HepG2 (cell line): ENCODE results near the gene SAMD4B. TPM values are rescaled to one million over a fixed set of nuclear protein-coding genes. Genes with fewer than 3 reads are reported as not detected.

ENCODE experiments used
- ATAC-seq: fragments of 200-7000 bp; cut with Tn5 transposase; 3 replicates; pipeline ENCODE4 v1.9.1; 2020; ENCODE audit warnings: mild to moderate bottlenecking, moderate library complexity
- BruUV-seq: library from RNA; stranded (reverse); fragments of 400-500 nt; replicated peaks from 2 replicates; lab custom pipeline; 2021; lab: Mats Ljungman, UMichigan
- CTCF ChIA-PET: fragments of 300-600 bp; formaldehyde crosslinking; extraction: SDS; loops from one replicate; lab custom pipeline; 2021; ENCODE audit warnings: low total read pairs, inconsistent platforms, low intra/inter-chr PET ratio; lab: Yijun Ruan, JAX
- POLR2A ChIA-PET: fragments of 350-600 bp; sonication (Branson Sonifier 250); formaldehyde crosslinking; loops from one replicate; lab custom pipeline; 2020; ENCODE audit warnings: antibody characterized with exemption, inconsistent platforms; lab: Yijun Ruan, JAX
- DNase-seq: peaks from one replicate; pipeline ENCODE4 v3.0.0-alpha.2; 2015; ENCODE audit warnings: low spot score
- FAIRE-seq: peaks from 3 replicates; lab custom pipeline; 2011; peaks lifted over from hg19 to GRCh38; lab: Jason Lieb, UNC
- H2AFZ ChIP-seq: one replicate; pipeline ENCODE4 v1.6.1; 2011; ENCODE audit warnings: low read length, inconsistent platforms
- H3K27ac ChIP-seq: fragments of 300-600 bp; 3 replicates; pipeline ENCODE4 v1.8.0; 2011; ENCODE audit warnings: mixed run types, mild to moderate bottlenecking, mixed read lengths, low read length, inconsistent platforms; ENCODE audit not compliant: insufficient read depth; ENCODE audit errors: extremely low read length
- H3K27me3 ChIP-seq, 2 experiments: fragments of 200-600 bp in 1 of 2; 2 replicates in 1 of 2; 3 replicates in 1 of 2; pipeline versions ENCODE4 v1.6.0 to v1.8.0; 2011; ENCODE audit warnings: low read length in 2 of 2, mild to moderate bottlenecking in 2 of 2, moderate library complexity in 2 of 2, inconsistent platforms in 1 of 2; ENCODE audit not compliant: insufficient read depth in 2 of 2, control insufficient read depth in 1 of 2
- H3K36me3 ChIP-seq, 2 experiments: fragments of 200-600 bp in 1 of 2; replicated peaks in 1 of 2; 2 replicates in 1 of 2; 3 replicates in 1 of 2; pipeline versions ENCODE4 v1.5.1 to v1.8.0; 2011; ENCODE audit warnings: low read length in 2 of 2, inconsistent platforms in 1 of 2; ENCODE audit not compliant: insufficient read depth in 2 of 2, control insufficient read depth in 1 of 2
- H3K4me1 ChIP-seq: 2 replicates; pipeline ENCODE4 v1.5.1; 2012; ENCODE audit warnings: low read length, inconsistent platforms; ENCODE audit not compliant: insufficient read depth
- H3K4me2 ChIP-seq: 2 replicates; pipeline ENCODE4 v1.6.0; 2011; ENCODE audit warnings: low read depth, low read length, inconsistent platforms
- H3K4me3 ChIP-seq, 3 experiments: fragments of 200-600 bp in 1 of 3; sonication (generic), shearing (Covaris generic) in 1 of 3; replicated peaks in 1 of 3; 2 replicates each; pipeline ENCODE4 v1.5.1; 2011 to 2016; ENCODE audit warnings: low read length in 3 of 3, inconsistent platforms in 2 of 3, low read depth in 2 of 3, mild to moderate bottlenecking in 2 of 3, control low read depth in 1 of 3, mixed read lengths in 1 of 3; ENCODE audit not compliant: insufficient read depth in 1 of 3
- H3K79me2 ChIP-seq: one replicate; pipeline ENCODE4 v1.6.1; 2011; ENCODE audit warnings: low read length, inconsistent platforms; ENCODE audit not compliant: insufficient read depth
- H3K9ac ChIP-seq: 2 replicates; pipeline ENCODE4 v1.6.0; 2011; ENCODE audit warnings: mild to moderate bottlenecking, low read depth, low read length, inconsistent platforms; ENCODE audit not compliant: insufficient read depth
- H3K9me3 ChIP-seq: 2 replicates; pipeline ENCODE4 v1.5.1; 2012; ENCODE audit warnings: mild to moderate bottlenecking, low read length
- H4K20me1 ChIP-seq: 2 replicates; pipeline ENCODE4 v1.6.0; 2011; ENCODE audit warnings: inconsistent platforms, mild to moderate bottlenecking, low read length, moderate library complexity; ENCODE audit not compliant: insufficient read depth
- ATF7-NPFF ChIP-seq: sonication (generic); formaldehyde crosslinking; IDR thresholded peaks from 2 replicates; pipeline ENCODE4 v1.8.1; 2023; ENCODE audit warnings: mild to moderate bottlenecking, low read depth, missing genetic modification reagents, moderate library complexity
- CEBPB ChIP-seq: IDR thresholded peaks from 2 replicates; pipeline ENCODE4 v1.6.1; 2011; ENCODE audit warnings: low read depth, low read length, improper control_type of control experiment, borderline replicate concordance
- HNRNPK ChIP-seq: fragments of 200-400 bp; formaldehyde crosslinking; IDR thresholded peaks from 2 replicates; pipeline ENCODE4 v1.6.1; 2018; ENCODE audit warnings: low read length, low read depth, moderate library complexity, mild to moderate bottlenecking; ENCODE audit not compliant: poor library complexity, severe bottlenecking
- NFE2L1 ChIP-seq: sonication (generic); formaldehyde crosslinking; IDR thresholded peaks from 2 replicates; pipeline ENCODE4 v1.4.0; 2020; ENCODE audit warnings: missing genetic modification reagents, mild to moderate bottlenecking, borderline replicate concordance
- TEAD3 ChIP-seq: optimal IDR thresholded peaks from 2 replicates; pipeline ENCODE3; 2016; ENCODE audit warnings: borderline replicate concordance
- ZFP36 ChIP-seq: fragments of 150-350 bp; IDR thresholded peaks from 2 replicates; pipeline ENCODE4 v1.6.1; 2018; ENCODE audit warnings: borderline replicate concordance, low read length, low read depth; ENCODE audit not compliant: partially characterized antibody
- ZNF614 ChIP-seq: IDR thresholded peaks from 2 replicates; pipeline ENCODE4 v1.6.1; 2018; ENCODE audit warnings: missing biosample characterization, missing genetic modification reagents, inconsistent platforms, borderline replicate concordance
- ZNF615 ChIP-seq: sonication (generic); formaldehyde crosslinking; IDR thresholded peaks from 2 replicates; pipeline ENCODE4 v1.5.0; 2020; ENCODE audit warnings: mild to moderate bottlenecking, missing genetic modification reagents, borderline replicate concordance
- ZNF629 ChIP-seq: sonication (generic); formaldehyde crosslinking; conservative IDR thresholded peaks from 2 replicates; pipeline ENCODE4 v1.5.0; 2020; ENCODE audit warnings: missing genetic modification reagents
- ZNF678 ChIP-seq: sonication (generic); formaldehyde crosslinking; IDR thresholded peaks from 2 replicates; pipeline ENCODE4 v1.4.0; 2020; ENCODE audit warnings: mild to moderate bottlenecking, missing genetic modification reagents
- ZNF720 ChIP-seq: sonication (generic); formaldehyde crosslinking; IDR thresholded peaks from 2 replicates; pipeline ENCODE4 v1.4.0; 2020; ENCODE audit warnings: missing genetic modification reagents
- ZNF777 ChIP-seq: sonication (generic); formaldehyde crosslinking; IDR thresholded peaks from 2 replicates; pipeline ENCODE4 v1.4.0; 2020; ENCODE audit warnings: missing genetic modification reagents
- in situ Hi-C: cut with HindIII; loops from 2 replicates; pipeline ENCODE4 v1.10.0; 2017; ENCODE audit warnings: low pct_unique_long_range_greater_than_20kb; ENCODE audit not compliant: extremely low pct_ligation_motif_present
- intact Hi-C: fragments of 100-400 bp; cut with micrococcal nuclease; formaldehyde crosslinking; loops from one replicate; pipeline ENCODE4 v1.10.0; 2022; ENCODE audit not compliant: unreplicated experiment
- polyA plus RNA-seq, 8 experiments: library from polyadenylated mRNA; depleted of rRNA in 3 of 8; stranded (reverse) in 7 of 8; unstranded in 1 of 8; fragments of >200 nt; fragmentation: Illumina TruSeq in 4 of 8; extraction: Trizol in 4 of 8; gene quantifications; 2 replicates each; pipeline versions ENCODE4 v1.2.1 to v1.2.3, GENCODE V29; 2011 to 2016; ENCODE audit warnings: low read depth in 4 of 8, missing spikeins in 1 of 8, mixed read lengths in 1 of 8; ENCODE audit not compliant: insufficient read depth in 1 of 8
- total RNA-seq, 5 experiments: library from RNA; depleted of rRNA; stranded (reverse); fragments of >200 nt; fragmentation: Illumina TruSeq; extraction: Trizol; gene quantifications; 2 replicates each; pipeline ENCODE4 v1.2.3, GENCODE V29; 2016; ENCODE audit warnings: low read depth in 1 of 5
- TF ChIP-seq, protein P1 (sequence below): sonication (generic); formaldehyde crosslinking; IDR thresholded peaks from 2 replicates; pipeline ENCODE4 v1.4.0; 2020; ENCODE audit warnings: mild to moderate bottlenecking, missing genetic modification reagents
- TF ChIP-seq, protein P2 (sequence below): sonication (generic); formaldehyde crosslinking; IDR thresholded peaks from 2 replicates; pipeline ENCODE4 v1.8.0; 2022; ENCODE audit warnings: missing genetic modification reagents, mild to moderate bottlenecking, moderate library complexity, borderline replicate concordance

SAMD4B gene
- total and polyA plus RNA-seq, 2 of the 13 experiments (the other 11 are each of a cell fraction or from before 2014, with no cell fraction given) = 26.0 to 31.8 TPM

DNA sequence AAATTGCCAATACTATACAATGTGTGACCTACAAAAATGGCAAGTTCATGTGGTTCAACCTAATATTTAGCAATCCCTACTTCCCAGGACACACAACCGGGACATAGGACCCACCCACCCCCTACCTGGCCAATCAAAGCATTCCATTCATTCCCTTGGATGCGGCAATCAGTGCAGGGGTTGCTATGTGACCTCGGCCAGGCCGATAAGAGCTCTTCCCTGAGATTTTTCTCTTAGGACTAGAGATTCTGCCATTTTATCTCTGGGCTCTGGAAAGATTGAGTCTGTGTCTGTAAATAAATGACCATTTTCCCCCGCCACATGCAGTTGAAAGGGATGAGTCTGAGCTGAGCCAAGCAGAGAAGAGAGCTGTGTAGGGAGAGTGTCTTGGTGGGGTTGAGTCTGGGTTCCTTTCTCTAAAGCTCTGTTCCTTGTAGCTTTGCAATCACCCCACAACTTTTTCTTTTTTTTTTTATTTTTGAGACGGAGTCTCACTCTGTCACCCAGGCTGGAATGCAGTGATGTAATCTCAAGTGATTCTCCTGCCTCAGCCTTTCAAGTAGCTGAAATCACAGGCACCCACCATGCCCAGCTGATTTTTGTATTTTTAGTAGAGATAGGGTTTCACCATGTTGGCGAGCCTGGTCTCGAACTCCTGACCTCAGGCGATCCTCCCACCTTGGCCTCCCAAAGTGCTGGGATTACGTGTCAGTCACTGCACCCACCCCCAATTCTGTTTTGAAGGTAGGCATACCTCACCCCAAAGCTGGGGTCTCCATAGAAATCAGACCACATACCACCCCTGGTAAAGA, 38.6 kb upstream of the SAMD4B start (continued):
- TF ChIP-seq ZNF777 (CRISPR knock-in tag) (no peak), ZFP36 (no peak), ZNF615 (CRISPR knock-in tag) (no peak), TEAD3 (peak; percentile 65), CEBPB (peak; percentile 39; the same call in 1 of the 2 replicates)

DNA sequence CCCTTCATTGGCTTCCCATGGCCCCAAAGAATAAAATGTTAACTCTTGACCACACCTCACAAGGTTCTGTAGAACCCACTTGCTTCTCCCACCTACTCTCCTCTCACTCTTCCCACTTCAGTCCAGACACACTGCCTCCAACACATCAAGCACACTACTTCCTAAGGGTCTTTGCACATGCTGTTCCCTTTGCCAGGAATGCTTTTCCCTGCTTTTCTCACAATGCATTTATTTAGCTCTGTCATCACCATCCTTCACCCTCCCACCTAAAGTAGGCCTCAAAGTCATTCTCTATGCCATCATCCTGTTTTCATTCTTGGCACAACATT, 38.1 kb upstream of the SAMD4B start:
- Histone ChIP-seq H3K9ac (no peak overlapping the region), H3K79me2 (no peaks in the 10 kb centered on the region), H4K20me1 (no peaks in the 10 kb centered on the region), H3K4me1 (peaks cover 29% of the 10 kb centered on the region), H3K27me3 (peaks cover 0 to 4% of the 10 kb centered on the region in 2 experiments; a peak in 2 of 5 replicates), H3K4me3 (no peak overlapping the region), H2AFZ (no peak overlapping the region), H3K36me3 (no peaks in the 10 kb centered on the region), H3K4me2 (no peak overlapping the region), H3K9me3 (no peaks in the 10 kb centered on the region), H3K27ac (no peak overlapping the region)
- no TSS peak for BruUV-seq
- in situ Hi-C loops = no loop called here
- TF ChIP-seq NFE2L1 (CRISPR knock-in tag) = no peak
- no peak for TF ChIP-seq HNRNPK
- no peak for TF ChIP-seq ZNF629
- TF ChIP-seq, protein P1, sequence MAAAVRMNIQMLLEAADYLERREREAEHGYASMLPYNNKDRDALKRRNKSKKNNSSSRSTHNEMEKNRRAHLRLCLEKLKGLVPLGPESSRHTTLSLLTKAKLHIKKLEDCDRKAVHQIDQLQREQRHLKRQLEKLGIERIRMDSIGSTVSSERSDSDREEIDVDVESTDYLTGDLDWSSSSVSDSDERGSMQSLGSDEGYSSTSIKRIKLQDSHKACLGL (CRISPR knock-in tag) = no peak
- TF ChIP-seq ZNF614 (CRISPR knock-in tag) = no peak
- no peak for TF ChIP-seq ZNF678
- TF ChIP-seq, protein P2, sequence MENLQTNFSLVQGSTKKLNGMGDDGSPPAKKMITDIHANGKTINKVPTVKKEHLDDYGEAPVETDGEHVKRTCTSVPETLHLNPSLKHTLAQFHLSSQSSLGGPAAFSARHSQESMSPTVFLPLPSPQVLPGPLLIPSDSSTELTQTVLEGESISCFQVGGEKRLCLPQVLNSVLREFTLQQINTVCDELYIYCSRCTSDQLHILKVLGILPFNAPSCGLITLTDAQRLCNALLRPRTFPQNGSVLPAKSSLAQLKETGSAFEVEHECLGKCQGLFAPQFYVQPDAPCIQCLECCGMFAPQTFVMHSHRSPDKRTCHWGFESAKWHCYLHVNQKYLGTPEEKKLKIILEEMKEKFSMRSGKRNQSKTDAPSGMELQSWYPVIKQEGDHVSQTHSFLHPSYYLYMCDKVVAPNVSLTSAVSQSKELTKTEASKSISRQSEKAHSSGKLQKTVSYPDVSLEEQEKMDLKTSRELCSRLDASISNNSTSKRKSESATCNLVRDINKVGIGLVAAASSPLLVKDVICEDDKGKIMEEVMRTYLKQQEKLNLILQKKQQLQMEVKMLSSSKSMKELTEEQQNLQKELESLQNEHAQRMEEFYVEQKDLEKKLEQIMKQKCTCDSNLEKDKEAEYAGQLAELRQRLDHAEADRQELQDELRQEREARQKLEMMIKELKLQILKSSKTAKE (CRISPR knock-in tag) = no peak
- no peak for TF ChIP-seq ZNF720 (CRISPR knock-in tag)
- TF ChIP-seq ATF7-NPFF (CRISPR knock-in tag) = no peak
- CTCF ChIA-PET = no interaction called here
- FAIRE-seq (no peak), DNase-seq (no peak), ATAC-seq (no peak)
- intact Hi-C loops = no loop called here
- POLR2A ChIA-PET = interaction anchor here (0.6 kb wide), 1 partner anchor 22 kb away, joined by 3 read pairs; no protein-coding TSS in a partner anchor
